WTC11 (cell line): ENCODE measurements around the gene IL4I1. TPM values are rescaled to one million over a fixed set of nuclear protein-coding genes. Genes with fewer than 3 reads are reported as not detected.

ENCODE experiments used
- ATAC-seq: fragments of 200-7000 bp; cut with Tn5 transposase; 2 replicates; pipeline ENCODE4 v1.10.0; 2021; ENCODE audit warnings: mild to moderate bottlenecking, moderate library complexity
- CTCF ChIA-PET: fragments of 300-600 bp; sonication (Branson Sonifier 250); formaldehyde crosslinking; loops from one replicate; lab custom pipeline; 2021; ENCODE audit warnings: antibody characterized with exemption; lab: Charles Lee
- POLR2A ChIA-PET: fragments of 350-600 bp; sonication (Branson Sonifier 250); formaldehyde crosslinking; loops from one replicate; lab custom pipeline; 2021; ENCODE audit warnings: antibody characterized with exemption; lab: Charles Lee
- DNase-seq: peaks from one replicate; pipeline ENCODE4 v3.0.0; 2021; ENCODE audit warnings: low spot score
- H3K27ac Mint-ChIP-seq: 2 replicates; pipeline ENCODE4 v1.8.0; 2021; ENCODE audit warnings: mixed read lengths
- H3K27me3 Mint-ChIP-seq: 2 replicates; pipeline ENCODE4 v1.8.0; 2021; ENCODE audit warnings: low read depth, mild to moderate bottlenecking, moderate library complexity, mixed read lengths
- H3K36me3 Mint-ChIP-seq: 2 replicates; pipeline ENCODE4 v1.8.0; 2021; ENCODE audit warnings: mixed read lengths
- H3K4me1 Mint-ChIP-seq: 2 replicates; pipeline ENCODE4 v1.8.0; 2022; ENCODE audit warnings: mixed read lengths
- H3K4me3 Mint-ChIP-seq: 2 replicates; pipeline ENCODE4 v1.8.0; 2021; ENCODE audit warnings: mild to moderate bottlenecking, moderate library complexity, mixed read lengths
- H3K9me3 Mint-ChIP-seq: 2 replicates; pipeline ENCODE4 v1.8.0; 2021; ENCODE audit warnings: mixed read lengths
- AR ChIP-seq: fragments of 250-450 bp; sonication (Bioruptor Pico); IDR thresholded peaks from 2 replicates; pipeline ENCODE4 v1.9.0; 2021; ENCODE audit warnings: mild to moderate bottlenecking
- ATF2 ChIP-seq: sonication (generic); formaldehyde crosslinking; IDR thresholded peaks from 2 replicates; pipeline ENCODE4 v1.8.1; 2022; ENCODE audit warnings: low read depth, missing genetic modification reagents, borderline replicate concordance
- ATF3 ChIP-seq: sonication (generic); formaldehyde crosslinking; conservative IDR thresholded peaks from 2 replicates; pipeline ENCODE4 v1.8.1; 2022; ENCODE audit warnings: mild to moderate bottlenecking, missing genetic modification reagents
- CREB1 ChIP-seq: sonication (generic); formaldehyde crosslinking; IDR thresholded peaks from 2 replicates; pipeline ENCODE4 v1.8.0; 2023; ENCODE audit warnings: mild to moderate bottlenecking, missing genetic modification reagents
- CREM ChIP-seq: sonication (generic); formaldehyde crosslinking; IDR thresholded peaks from 2 replicates; pipeline ENCODE4 v1.8.1; 2022; ENCODE audit warnings: mild to moderate bottlenecking, missing genetic modification reagents, moderate library complexity
- FOXJ3 ChIP-seq: sonication (generic); formaldehyde crosslinking; IDR thresholded peaks from 2 replicates; pipeline ENCODE4 v1.9.0; 2021; ENCODE audit warnings: missing genetic modification reagents, mild to moderate bottlenecking, borderline replicate concordance
- FOXK1 ChIP-seq: sonication (generic); formaldehyde crosslinking; IDR thresholded peaks from 2 replicates; pipeline ENCODE4 v1.8.0; 2022; ENCODE audit warnings: mild to moderate bottlenecking, moderate library complexity, missing genetic modification reagents
- GTF2I ChIP-seq: fragments of 250-450 bp; sonication (Bioruptor Pico); conservative IDR thresholded peaks from 2 replicates; pipeline ENCODE4 v1.4.0; 2021; ENCODE audit warnings: mild to moderate bottlenecking
- HMGA2 ChIP-seq: fragments of 250-450 bp; sonication (Bioruptor Pico); IDR thresholded peaks from 2 replicates; pipeline ENCODE4 v1.4.0; 2021; ENCODE audit warnings: mild to moderate bottlenecking, moderate library complexity
- JAZF1 ChIP-seq: fragments of 250-450 bp; sonication (Bioruptor Pico); IDR thresholded peaks from 2 replicates; pipeline ENCODE4 v1.9.0; 2021; ENCODE audit warnings: moderate library complexity, mild to moderate bottlenecking, inconsistent platforms
- OVOL2 ChIP-seq: fragments of 250-450 bp; sonication (Bioruptor Pico); IDR thresholded peaks from 2 replicates; pipeline ENCODE4 v1.9.0; 2021; ENCODE audit warnings: mild to moderate bottlenecking, borderline replicate concordance
- ZNF263 ChIP-seq: sonication (generic); formaldehyde crosslinking; IDR thresholded peaks from 2 replicates; pipeline ENCODE4 v1.8.1; 2022; ENCODE audit warnings: low read depth, mild to moderate bottlenecking, moderate library complexity, missing genetic modification reagents
- ZNF532 ChIP-seq: fragments of 250-450 bp; sonication (Bioruptor Pico); IDR thresholded peaks from 2 replicates; pipeline ENCODE4 v1.9.0; 2021; ENCODE audit warnings: mild to moderate bottlenecking, borderline replicate concordance
- total RNA-seq: library from RNA; stranded (reverse); gene quantifications from 3 replicates; pipeline ENCODE4 v1.2.3, GENCODE V29; 2021
- TF ChIP-seq, protein P1 (sequence below): sonication (generic); formaldehyde crosslinking; IDR thresholded peaks from 2 replicates; pipeline ENCODE4 v1.8.0; 2022; ENCODE audit warnings: missing genetic modification reagents
- TF ChIP-seq, protein P2 (sequence below): sonication (generic); formaldehyde crosslinking; IDR thresholded peaks from 2 replicates; pipeline ENCODE4 v1.8.0; 2022; ENCODE audit warnings: mild to moderate bottlenecking, missing genetic modification reagents
- TF ChIP-seq, protein P3 (sequence below): sonication (generic); formaldehyde crosslinking; IDR thresholded peaks from 2 replicates; pipeline ENCODE4 v1.8.1; 2022; ENCODE audit warnings: mild to moderate bottlenecking, missing genetic modification reagents, moderate library complexity, borderline replicate concordance
- TF ChIP-seq, protein P4 (sequence below): sonication (generic); formaldehyde crosslinking; IDR thresholded peaks from 2 replicates; pipeline ENCODE4 v1.8.0; 2023; ENCODE audit warnings: mild to moderate bottlenecking, missing genetic modification reagents

The IL4I1 gene
- total RNA-seq, 1 experiment from 2014 or later, result 0.83 TPM

DNA sequence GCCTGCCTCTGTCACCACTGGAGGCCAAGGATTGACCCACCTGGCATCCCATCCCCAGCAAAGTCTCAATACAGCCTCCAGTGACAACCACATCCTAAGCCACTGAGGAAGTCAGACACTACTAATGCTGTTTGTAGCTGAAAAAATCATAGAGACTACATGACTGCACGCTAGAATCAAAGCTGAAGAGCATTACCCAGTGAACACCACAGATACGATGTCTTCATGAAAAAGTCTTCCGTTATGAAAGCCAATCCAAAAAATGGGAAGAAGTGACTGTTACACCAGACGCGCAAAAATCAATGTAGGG lies 43.8 kb upstream of the IL4I1 start:
- Mint-ChIP-seq H3K36me3 (no peaks in the 10 kb centered on the region), H3K4me1 (no peaks in the 10 kb centered on the region), H3K27me3 (no peaks in the 10 kb centered on the region; the same call in none of the 2 replicates), H3K9me3 (peaks cover 2% of the 10 kb centered on the region; the same call in 1 of the 2 replicates)
- CTCF ChIA-PET, result no interaction called here
- TF ChIP-seq ATF3 (CRISPR knock-in tag), result no peak
- TF ChIP-seq ZNF532, result no peak
- TF ChIP-seq, protein P1, sequence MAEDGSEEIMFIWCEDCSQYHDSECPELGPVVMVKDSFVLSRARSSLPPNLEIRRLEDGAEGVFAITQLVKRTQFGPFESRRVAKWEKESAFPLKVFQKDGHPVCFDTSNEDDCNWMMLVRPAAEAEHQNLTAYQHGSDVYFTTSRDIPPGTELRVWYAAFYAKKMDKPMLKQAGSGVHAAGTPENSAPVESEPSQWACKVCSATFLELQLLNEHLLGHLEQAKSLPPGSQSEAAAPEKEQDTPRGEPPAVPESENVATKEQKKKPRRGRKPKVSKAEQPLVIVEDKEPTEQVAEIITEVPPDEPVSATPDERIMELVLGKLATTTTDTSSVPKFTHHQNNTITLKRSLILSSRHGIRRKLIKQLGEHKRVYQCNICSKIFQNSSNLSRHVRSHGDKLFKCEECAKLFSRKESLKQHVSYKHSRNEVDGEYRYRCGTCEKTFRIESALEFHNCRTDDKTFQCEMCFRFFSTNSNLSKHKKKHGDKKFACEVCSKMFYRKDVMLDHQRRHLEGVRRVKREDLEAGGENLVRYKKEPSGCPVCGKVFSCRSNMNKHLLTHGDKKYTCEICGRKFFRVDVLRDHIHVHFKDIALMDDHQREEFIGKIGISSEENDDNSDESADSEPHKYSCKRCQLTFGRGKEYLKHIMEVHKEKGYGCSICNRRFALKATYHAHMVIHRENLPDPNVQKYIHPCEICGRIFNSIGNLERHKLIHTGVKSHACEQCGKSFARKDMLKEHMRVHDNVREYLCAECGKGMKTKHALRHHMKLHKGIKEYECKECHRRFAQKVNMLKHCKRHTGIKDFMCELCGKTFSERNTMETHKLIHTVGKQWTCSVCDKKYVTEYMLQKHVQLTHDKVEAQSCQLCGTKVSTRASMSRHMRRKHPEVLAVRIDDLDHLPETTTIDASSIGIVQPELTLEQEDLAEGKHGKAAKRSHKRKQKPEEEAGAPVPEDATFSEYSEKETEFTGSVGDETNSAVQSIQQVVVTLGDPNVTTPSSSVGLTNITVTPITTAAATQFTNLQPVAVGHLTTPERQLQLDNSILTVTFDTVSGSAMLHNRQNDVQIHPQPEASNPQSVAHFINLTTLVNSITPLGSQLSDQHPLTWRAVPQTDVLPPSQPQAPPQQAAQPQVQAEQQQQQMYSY (CRISPR knock-in tag), result no peak
- no peak for TF ChIP-seq ZNF263 (CRISPR knock-in tag)
- TF ChIP-seq JAZF1 (CRISPR knock-in tag), result no peak
- TF ChIP-seq, protein P2, sequence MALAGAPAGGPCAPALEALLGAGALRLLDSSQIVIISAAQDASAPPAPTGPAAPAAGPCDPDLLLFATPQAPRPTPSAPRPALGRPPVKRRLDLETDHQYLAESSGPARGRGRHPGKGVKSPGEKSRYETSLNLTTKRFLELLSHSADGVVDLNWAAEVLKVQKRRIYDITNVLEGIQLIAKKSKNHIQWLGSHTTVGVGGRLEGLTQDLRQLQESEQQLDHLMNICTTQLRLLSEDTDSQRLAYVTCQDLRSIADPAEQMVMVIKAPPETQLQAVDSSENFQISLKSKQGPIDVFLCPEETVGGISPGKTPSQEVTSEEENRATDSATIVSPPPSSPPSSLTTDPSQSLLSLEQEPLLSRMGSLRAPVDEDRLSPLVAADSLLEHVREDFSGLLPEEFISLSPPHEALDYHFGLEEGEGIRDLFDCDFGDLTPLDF, result no peak
- TF ChIP-seq CREM (CRISPR knock-in tag), result no peak
- no peak for TF ChIP-seq HMGA2 (CRISPR knock-in tag)
- no peak for TF ChIP-seq FOXK1
- TF ChIP-seq AR (CRISPR knock-in tag), result no peak
- no peak for TF ChIP-seq CREB1 (CRISPR knock-in tag)
- TF ChIP-seq, protein P3, sequence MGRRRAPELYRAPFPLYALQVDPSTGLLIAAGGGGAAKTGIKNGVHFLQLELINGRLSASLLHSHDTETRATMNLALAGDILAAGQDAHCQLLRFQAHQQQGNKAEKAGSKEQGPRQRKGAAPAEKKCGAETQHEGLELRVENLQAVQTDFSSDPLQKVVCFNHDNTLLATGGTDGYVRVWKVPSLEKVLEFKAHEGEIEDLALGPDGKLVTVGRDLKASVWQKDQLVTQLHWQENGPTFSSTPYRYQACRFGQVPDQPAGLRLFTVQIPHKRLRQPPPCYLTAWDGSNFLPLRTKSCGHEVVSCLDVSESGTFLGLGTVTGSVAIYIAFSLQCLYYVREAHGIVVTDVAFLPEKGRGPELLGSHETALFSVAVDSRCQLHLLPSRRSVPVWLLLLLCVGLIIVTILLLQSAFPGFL (CRISPR knock-in tag), result no peak
- TF ChIP-seq, protein P4, sequence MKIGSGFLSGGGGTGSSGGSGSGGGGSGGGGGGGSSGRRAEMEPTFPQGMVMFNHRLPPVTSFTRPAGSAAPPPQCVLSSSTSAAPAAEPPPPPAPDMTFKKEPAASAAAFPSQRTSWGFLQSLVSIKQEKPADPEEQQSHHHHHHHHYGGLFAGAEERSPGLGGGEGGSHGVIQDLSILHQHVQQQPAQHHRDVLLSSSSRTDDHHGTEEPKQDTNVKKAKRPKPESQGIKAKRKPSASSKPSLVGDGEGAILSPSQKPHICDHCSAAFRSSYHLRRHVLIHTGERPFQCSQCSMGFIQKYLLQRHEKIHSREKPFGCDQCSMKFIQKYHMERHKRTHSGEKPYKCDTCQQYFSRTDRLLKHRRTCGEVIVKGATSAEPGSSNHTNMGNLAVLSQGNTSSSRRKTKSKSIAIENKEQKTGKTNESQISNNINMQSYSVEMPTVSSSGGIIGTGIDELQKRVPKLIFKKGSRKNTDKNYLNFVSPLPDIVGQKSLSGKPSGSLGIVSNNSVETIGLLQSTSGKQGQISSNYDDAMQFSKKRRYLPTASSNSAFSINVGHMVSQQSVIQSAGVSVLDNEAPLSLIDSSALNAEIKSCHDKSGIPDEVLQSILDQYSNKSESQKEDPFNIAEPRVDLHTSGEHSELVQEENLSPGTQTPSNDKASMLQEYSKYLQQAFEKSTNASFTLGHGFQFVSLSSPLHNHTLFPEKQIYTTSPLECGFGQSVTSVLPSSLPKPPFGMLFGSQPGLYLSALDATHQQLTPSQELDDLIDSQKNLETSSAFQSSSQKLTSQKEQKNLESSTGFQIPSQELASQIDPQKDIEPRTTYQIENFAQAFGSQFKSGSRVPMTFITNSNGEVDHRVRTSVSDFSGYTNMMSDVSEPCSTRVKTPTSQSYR, result no peak
- TF ChIP-seq OVOL2 (CRISPR knock-in tag), result no peak
- no peak for TF ChIP-seq ATF2 (CRISPR knock-in tag)
- TF ChIP-seq FOXJ3 (CRISPR knock-in tag), result no peak
- TF ChIP-seq GTF2I (CRISPR knock-in tag), result no peak
- TF ChIP-seq, all 79 proteins: peak for 0
- DNase-seq, result no peak
- H3K4me3 Mint-ChIP-seq, result no peak overlapping the region
- no peak for ATAC-seq
- H3K27ac Mint-ChIP-seq, result no peak overlapping the region
- POLR2A ChIA-PET, result no interaction called here
